ENCODE results near the gene LRP2. TPM values are rescaled to one million over a fixed set of nuclear protein-coding genes. Genes with fewer than 3 reads are reported as not detected.

The LRP2 gene
- total RNA-seq, 2 experiments from 2014 or later = 1.8 to 2.2 TPM

DNA sequence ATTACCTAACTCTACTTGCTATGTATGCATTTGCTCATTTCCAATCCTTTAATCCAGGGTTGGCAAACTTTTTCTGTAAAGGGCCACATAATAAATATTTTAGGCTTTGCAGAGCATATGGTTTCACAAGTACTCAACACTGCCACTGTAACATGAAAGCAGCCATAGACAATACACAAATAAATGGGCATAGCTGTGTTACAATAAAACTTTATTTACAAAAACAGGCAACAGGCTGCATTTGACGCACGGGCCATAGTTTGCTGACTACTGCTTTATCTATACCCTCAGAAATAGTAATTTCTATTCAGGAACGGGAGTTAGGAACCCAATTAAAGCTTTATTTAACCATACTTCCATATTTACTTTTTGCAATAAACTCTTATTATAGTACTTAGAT is 154.3 kb downstream of the LRP2 start:
- Mint-ChIP-seq H3K9me3 (no peaks in the 10 kb centered on the region), H3K36me3 (ENCODE audit: low read depth) (no peaks in the 10 kb centered on the region), H3K27ac (no peak overlapping the region), H3K4me1 (ENCODE audit: low read depth) (no peaks in the 10 kb centered on the region), H3K4me3 (no peak overlapping the region), H3K27me3 (peaks cover 5% of the 10 kb centered on the region)
- ChIA-PET POLR2A (no interaction called here), CTCF (no interaction called here)
- ATAC-seq = no peak
- intact Hi-C loops (cut with micrococcal nuclease) = no loop called here
- TF ChIP-seq, protein P1, sequence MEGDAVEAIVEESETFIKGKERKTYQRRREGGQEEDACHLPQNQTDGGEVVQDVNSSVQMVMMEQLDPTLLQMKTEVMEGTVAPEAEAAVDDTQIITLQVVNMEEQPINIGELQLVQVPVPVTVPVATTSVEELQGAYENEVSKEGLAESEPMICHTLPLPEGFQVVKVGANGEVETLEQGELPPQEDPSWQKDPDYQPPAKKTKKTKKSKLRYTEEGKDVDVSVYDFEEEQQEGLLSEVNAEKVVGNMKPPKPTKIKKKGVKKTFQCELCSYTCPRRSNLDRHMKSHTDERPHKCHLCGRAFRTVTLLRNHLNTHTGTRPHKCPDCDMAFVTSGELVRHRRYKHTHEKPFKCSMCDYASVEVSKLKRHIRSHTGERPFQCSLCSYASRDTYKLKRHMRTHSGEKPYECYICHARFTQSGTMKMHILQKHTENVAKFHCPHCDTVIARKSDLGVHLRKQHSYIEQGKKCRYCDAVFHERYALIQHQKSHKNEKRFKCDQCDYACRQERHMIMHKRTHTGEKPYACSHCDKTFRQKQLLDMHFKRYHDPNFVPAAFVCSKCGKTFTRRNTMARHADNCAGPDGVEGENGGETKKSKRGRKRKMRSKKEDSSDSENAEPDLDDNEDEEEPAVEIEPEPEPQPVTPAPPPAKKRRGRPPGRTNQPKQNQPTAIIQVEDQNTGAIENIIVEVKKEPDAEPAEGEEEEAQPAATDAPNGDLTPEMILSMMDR (IDR thresholded peaks at IDR 0.05) = no peak
- no peak for DNase-seq

DNA sequence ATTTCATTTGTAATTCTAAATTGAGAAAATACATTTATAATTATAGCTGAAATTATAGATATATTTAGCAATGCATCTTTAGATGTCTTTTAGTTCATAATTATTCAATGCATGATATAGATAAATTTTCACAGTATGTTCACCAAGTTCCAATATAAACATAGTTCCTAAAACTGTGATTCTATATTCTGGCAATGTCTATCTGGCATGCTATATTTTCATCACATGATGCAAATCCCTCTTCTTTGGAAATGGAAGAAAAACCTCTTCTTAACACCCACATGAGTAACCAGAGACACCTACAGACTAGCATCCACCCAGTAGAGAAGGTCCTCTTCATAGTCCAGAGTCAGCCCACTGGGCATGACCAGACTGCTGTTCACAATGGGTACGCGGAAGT is 157.2 kb downstream of the LRP2 start:
- no peak for ATAC-seq
- H3K27ac Mint-ChIP-seq = no peak overlapping the region
- no peaks in the 10 kb centered on the region for H3K36me3 Mint-ChIP-seq (ENCODE audit: low read depth)
- H3K4me3 Mint-ChIP-seq = no peak overlapping the region
- H3K4me1 Mint-ChIP-seq (ENCODE audit: low read depth) = no peaks in the 10 kb centered on the region
- DNase-seq = no peak
- ChIA-PET CTCF (no interaction called here), POLR2A (no interaction called here)
- intact Hi-C loops (cut with micrococcal nuclease) = no loop called here
- H3K9me3 Mint-ChIP-seq = no peaks in the 10 kb centered on the region
- peaks cover 10% of the 10 kb centered on the region for H3K27me3 Mint-ChIP-seq
- TF ChIP-seq, protein P1 (IDR thresholded peaks at IDR 0.05) = no peak

GRCh38 chr2:169203952-169204351 is 158.4 kb downstream of the LRP2 start:
- DNase-seq = no peak
- no peak for ATAC-seq
- Mint-ChIP-seq H3K9me3 (no peaks in the 10 kb centered on the region), H3K27me3 (peaks cover 12% of the 10 kb centered on the region), H3K4me3 (no peak overlapping the region), H3K27ac (no peak overlapping the region), H3K4me1 (ENCODE audit: low read depth) (no peaks in the 10 kb centered on the region), H3K36me3 (ENCODE audit: low read depth) (no peaks in the 10 kb centered on the region)
- TF ChIP-seq, protein P1 (IDR thresholded peaks at IDR 0.05) = no peak
- intact Hi-C loops (cut with micrococcal nuclease) = no loop called here
- ChIA-PET CTCF (no interaction called here), POLR2A (no interaction called here)

DNA sequence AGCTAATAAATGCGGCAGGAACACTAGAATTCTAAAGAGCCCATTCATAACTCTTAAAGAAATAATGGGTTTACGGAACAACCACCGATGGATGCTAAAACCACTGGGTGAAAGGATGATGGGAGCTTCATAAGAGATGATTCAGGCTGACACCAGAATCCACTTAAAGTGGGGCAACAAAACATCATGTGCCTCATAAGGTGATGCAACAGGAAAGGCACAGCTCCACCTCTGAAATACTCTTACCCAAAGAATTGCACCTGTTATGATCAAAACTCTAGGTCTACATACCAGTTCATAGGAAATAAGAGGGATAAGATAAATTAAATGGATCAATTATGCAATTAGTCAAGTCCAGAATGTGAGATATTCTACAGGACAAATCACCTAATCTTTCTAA is 161.6 kb downstream of the LRP2 start:
- ATAC-seq (no peak), DNase-seq (no peak)
- TF ChIP-seq, protein P1 (IDR thresholded peaks at IDR 0.05) = no peak
- no peaks in the 10 kb centered on the region for H3K9me3 Mint-ChIP-seq
- H3K4me1 Mint-ChIP-seq (ENCODE audit: low read depth) = no peaks in the 10 kb centered on the region
- no peak overlapping the region for H3K4me3 Mint-ChIP-seq
- intact Hi-C loops (cut with micrococcal nuclease) = no loop called here
- peaks cover 12% of the 10 kb centered on the region for H3K27me3 Mint-ChIP-seq
- H3K36me3 Mint-ChIP-seq (ENCODE audit: low read depth) = no peaks in the 10 kb centered on the region
- ChIA-PET CTCF (no interaction called here), POLR2A (no interaction called here)
- H3K27ac Mint-ChIP-seq = no peak overlapping the region

GRCh38 chr2:169193618-169194017 is 168.7 kb downstream of the LRP2 start:
- no peak for ATAC-seq
- Mint-ChIP-seq H3K27me3 (peaks cover 11% of the 10 kb centered on the region), H3K36me3 (ENCODE audit: low read depth) (no peaks in the 10 kb centered on the region), H3K9me3 (no peaks in the 10 kb centered on the region), H3K4me3 (no peak overlapping the region), H3K27ac (no peak overlapping the region), H3K4me1 (ENCODE audit: low read depth) (no peaks in the 10 kb centered on the region)
- intact Hi-C loops (cut with micrococcal nuclease) = no loop called here
- no peak for DNase-seq
- TF ChIP-seq, protein P1 (IDR thresholded peaks at IDR 0.05) = no peak
- ChIA-PET POLR2A (no interaction called here), CTCF (no interaction called here)

Data from activated CD8-positive, alpha-beta T cell treated with anti-CD3 and anti-CD28 coated beads for 36 hours (primary cell).